ENCODE data around the gene SPACA4. TPM values are rescaled to one million over a fixed set of nuclear protein-coding genes. Genes with fewer than 3 reads are reported as not detected.

The SPACA4 gene
- total and polyA plus RNA-seq, 2 experiments from 2014 or later: not detected

- H3K4me3 ChIP-seq: peak overlapping the region; percentile 89
- H3K27ac ChIP-seq: peak overlapping the region; percentile 44
- H3K4me1 ChIP-seq (ENCODE audit: low read depth): peaks cover 23% of the 10 kb centered on the region
- peaks cover 26% of the 10 kb centered on the region for H3K36me3 ChIP-seq
- TF ChIP-seq CTCF (IDR thresholded peaks at IDR 0.05; ENCODE audit: low read depth, low read length): peak; percentile 22
- no peaks in the 10 kb centered on the region for H3K27me3 ChIP-seq
- H3K9me3 ChIP-seq (ENCODE audit: low read depth): no peaks in the 10 kb centered on the region
- peak in 1 of 2 donors; percentile 61 for DNase-seq (ENCODE audit: low read depth in 1 of 2, low spot score in 1 of 2)
These were observed 10.8 kb downstream of the SPACA4 start for GRCh38 chr19:48617146-48617937.

- no peaks in the 10 kb centered on the region for H3K9me3 ChIP-seq (ENCODE audit: low read depth)
- H3K27ac ChIP-seq: peak overlapping the region; percentile 88
- no peaks in the 10 kb centered on the region for H3K27me3 ChIP-seq
- no peak for TF ChIP-seq CTCF (IDR thresholded peaks at IDR 0.05; ENCODE audit: low read depth, low read length)
- peaks cover 26% of the 10 kb centered on the region for H3K36me3 ChIP-seq
- peak overlapping the region; percentile 89 for H3K4me3 ChIP-seq
- DNase-seq (ENCODE audit: low read depth in 1 of 2, low spot score in 1 of 2): peak in 1 of 2 donors; percentile 47
- H3K4me1 ChIP-seq (ENCODE audit: low read depth): peaks cover 23% of the 10 kb centered on the region
These were observed 11.9 kb downstream of the SPACA4 start for GRCh38 chr19:48618278-48618915.

- Histone ChIP-seq H3K4me1 (ENCODE audit: low read depth) (peaks cover 15% of the 10 kb centered on the region), H3K27me3 (no peaks in the 10 kb centered on the region), H3K27ac (peak within 1 kb of the TSS; percentile 88), H3K4me3 (peak within 1 kb of the TSS; percentile 89), H3K36me3 (peaks cover 26% of the 10 kb centered on the region), H3K9me3 (ENCODE audit: low read depth) (no peaks in the 10 kb centered on the region)
- peak; percentile 99 to 100 for DNase-seq (ENCODE audit: low read depth in 1 of 2, low spot score in 1 of 2)
- no peak for TF ChIP-seq CTCF (IDR thresholded peaks at IDR 0.05; ENCODE audit: low read depth, low read length)
These were observed 12.6 kb downstream of the SPACA4 start, which contains the start of the genes RPL18 and SPHK2 for GRCh38 chr19:48618916-48619691. TSS of gene RPL18 (minus strand) at chr19:48619178. CDS start at chr19:48619143, 35 bp downstream. TSS of gene SPHK2 (plus strand) at chr19:48619506. CDS start at chr19:48620515, 1,009 bp downstream.

- H3K9me3 ChIP-seq (ENCODE audit: low read depth): no peaks in the 10 kb centered on the region
- DNase-seq (ENCODE audit: low read depth in 1 of 2, low spot score in 1 of 2): peak in 1 of 2 donors; percentile 39
- H3K4me1 ChIP-seq (ENCODE audit: low read depth): peaks cover 13% of the 10 kb centered on the region
- H3K4me3 ChIP-seq: peak overlapping the region; percentile 26
- H3K27me3 ChIP-seq: no peaks in the 10 kb centered on the region
- TF ChIP-seq CTCF (IDR thresholded peaks at IDR 0.05; ENCODE audit: low read depth, low read length): no peak
- H3K36me3 ChIP-seq: peaks cover 24% of the 10 kb centered on the region
- H3K27ac ChIP-seq: peak overlapping the region; percentile 88
These were observed 13.4 kb downstream of the SPACA4 start for GRCh38 chr19:48619692-48620585.
